ENCODE data around the gene RAB18.
"Not testable (repeated sequence)": the region's sequence is repeated elsewhere in the genome, so short reads cannot be mapped to it uniquely, and the experiment has no call there.

Gene RAB18

DNA sequence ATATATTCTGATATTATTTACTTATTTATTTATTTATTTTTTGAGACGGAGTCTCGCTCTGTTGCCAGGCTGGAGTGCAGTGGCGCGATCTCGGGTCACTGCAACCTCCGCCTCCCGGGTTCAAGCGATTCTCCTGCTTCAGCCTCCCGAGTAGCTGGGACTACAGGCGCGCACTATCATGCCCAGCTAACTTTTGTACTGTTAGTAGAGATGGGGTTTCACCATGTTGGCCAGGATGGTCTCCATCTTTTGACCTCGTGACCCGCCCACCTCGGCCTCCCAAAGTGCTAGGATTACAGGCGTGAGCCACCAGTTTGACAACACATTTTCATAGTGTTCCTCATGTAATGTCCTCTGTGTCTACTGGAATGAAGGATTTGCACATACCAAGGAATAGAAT lies 1.4 kb downstream of the RAB18 start:
- DNase-seq = not testable (repeated sequence)

DNA sequence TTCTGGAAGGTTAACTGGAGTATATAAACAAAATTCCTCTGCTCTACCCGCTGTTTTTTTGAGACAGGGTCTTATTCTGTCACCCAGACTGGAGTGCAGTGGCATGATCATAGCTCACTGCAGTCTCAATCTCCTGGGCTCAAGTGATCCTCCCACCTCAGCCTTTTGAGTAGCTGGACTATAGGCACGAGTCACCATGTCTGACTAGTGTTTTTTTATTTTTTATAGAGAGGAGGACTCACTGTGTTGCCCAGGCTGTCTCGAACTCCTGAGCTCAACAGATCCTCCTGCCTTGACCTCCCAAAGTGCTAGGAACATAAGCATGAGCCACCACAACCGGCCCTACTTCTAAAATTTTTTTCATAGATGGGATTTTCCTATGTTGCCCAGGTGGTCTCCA lies 2.2 kb downstream of the RAB18 start:
- no peak for DNase-seq

DNA sequence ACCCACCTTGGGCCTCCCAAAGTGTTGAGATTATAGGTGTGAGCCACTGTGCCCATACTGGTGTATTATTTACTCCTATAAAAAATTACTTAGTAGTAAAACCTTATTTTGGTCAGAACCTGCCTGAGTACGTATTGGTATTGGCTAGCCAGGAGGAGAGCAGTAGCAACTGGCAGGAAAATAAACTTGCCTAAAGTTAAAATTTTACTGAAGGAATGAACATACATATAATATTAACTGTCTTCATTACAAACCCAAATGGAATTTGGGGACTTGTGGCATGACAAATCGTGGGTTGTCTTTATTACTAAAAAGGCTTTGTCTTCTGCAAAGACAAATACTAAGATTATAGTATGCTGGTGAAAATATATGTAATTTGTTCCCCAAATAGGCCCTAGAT lies 8.4 kb downstream of the RAB18 start:
- no peak for DNase-seq

DNA sequence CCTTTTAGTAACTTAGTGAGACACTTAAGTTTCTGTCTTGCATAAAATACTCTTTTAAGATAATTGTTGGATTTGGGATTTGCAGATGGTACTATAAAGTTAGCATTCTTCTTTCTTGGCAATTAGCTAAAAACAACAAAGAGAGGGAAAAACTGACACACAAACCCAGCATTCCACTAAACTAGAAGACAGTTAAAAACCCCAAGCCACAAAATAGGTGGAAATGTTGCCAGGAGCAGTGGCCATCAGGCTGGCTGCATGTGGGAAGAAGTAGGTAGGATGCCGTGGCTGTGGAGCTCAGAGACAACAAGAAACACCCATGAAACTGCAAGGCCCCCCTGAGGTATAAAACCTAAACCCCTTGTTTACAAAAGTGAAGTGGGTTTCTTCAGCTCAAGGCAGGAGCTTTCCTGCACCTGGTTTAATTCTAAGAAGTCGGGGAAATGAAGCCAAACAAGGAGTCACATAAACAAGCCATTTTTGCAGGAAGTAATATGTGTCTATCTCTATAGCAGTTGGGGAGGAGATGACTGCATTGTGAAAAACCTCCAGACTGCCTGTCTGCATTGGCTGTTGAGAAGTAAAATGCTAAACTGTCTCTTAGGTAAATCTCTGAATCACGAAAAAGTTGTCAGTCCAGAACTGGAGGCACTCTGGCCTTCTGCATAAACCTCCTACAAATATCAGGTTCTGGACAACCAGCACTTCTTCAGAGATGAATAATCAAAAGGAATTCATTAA lies 9.5 kb downstream of the RAB18 start:
- no peak for DNase-seq

DNA sequence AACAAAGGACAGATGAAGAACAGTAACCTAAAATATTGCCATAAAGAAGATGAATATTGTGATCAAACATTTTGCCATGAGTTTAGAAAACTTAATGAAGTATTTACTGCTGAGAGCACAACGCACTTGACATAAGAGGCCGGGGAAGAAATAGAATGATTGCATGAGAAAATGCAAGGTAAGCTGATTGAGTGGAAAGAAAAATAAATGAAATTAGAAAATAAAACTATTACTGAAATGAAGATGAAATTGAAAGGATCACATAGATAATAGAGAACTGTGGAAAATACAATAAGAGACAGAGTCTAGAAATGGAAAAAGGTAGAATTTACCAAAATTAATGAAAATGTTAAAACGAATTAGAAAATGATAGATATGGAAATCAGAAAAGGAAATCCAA lies 10.1 kb downstream of the RAB18 start:
- DNase-seq = no peak

DNA sequence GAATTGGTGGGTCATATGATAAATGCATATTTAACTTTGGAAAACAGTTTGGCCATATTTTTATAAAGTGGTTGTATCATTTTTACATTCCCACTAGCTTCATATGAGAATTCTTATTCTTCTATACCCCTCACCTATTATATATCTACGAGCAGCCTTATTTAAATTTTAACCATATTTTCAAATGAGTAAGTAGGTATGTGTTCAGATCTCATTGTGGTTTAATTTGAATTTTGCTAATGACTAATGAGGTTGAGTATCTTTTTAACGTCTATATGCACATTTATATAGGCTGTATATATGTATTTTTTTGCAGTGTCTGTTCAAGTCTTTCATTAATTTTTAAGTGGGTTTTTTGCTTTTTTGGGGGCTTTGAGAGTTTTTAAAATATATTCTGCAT lies 14.2 kb downstream of the RAB18 start:
- DNase-seq = no peak

DNA sequence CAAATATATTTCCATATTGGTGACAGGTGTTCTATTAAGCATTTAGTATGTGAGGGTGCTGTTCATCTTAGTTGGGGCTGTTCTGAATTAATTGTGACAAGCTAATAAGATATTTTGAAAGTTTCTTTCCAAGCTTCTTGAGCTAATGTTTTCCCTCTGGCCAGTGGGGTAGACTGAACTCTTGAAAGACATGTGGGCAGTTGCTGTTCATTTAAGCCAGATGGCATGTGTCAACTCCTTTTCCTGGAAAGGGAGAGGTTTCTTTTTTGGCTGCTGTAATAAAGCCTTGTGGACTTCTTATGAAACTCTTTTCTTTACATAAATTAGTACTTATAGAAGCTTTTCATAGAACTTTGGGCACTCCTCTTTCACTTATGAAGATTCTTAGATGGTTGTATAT lies 21.7 kb downstream of the RAB18 start:
- no peak for DNase-seq

DNA sequence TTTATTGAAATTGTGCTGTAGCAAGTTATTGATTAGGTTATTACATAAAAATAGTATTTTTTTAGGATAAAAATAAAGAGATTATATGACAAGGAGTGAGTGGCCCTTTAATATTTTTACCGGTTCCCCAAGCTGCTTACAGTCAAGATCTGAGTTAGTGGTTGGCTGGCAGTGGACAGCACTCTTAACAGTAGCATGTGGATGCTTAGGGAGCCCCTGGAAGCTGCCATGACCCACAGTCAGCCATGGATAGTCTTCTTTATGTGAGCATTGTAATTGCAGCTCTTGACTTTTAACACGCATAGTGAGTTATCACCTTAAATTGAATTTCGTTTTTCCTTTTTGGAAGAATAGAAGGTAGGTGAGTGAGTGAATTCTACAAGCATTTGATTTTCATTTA lies 22.1 kb downstream of the RAB18 start:
- DNase-seq = no peak

DNA sequence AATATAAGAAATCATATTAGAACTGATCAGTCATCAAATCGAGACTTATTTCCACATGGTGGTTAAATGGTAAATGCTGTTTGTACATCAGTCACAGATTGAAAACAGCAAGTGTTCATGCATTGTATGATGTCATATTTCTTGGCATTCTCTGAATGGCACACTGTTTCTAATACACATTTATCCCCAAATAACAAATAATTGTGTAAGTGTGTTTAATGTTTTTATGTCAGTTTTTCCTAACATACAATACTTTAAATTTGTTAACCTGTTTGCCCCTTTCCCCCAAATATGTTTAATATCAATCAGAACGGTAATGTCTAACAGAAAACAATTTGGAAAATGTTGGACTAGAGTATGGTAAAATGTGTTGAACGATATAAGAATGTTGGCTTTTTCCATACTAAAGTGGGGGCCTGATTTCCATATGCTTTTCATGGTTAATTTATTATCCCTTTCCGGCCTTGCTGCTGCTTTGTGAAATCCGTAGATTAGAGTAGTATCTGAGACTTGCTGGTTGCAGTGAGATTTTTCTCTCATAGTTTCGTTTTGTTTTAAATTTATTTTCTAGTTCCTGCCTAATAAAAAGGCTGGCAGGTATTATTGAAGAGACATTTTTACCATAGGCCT lies 23.7 kb downstream of the RAB18 start:
- no peak for DNase-seq

DNA sequence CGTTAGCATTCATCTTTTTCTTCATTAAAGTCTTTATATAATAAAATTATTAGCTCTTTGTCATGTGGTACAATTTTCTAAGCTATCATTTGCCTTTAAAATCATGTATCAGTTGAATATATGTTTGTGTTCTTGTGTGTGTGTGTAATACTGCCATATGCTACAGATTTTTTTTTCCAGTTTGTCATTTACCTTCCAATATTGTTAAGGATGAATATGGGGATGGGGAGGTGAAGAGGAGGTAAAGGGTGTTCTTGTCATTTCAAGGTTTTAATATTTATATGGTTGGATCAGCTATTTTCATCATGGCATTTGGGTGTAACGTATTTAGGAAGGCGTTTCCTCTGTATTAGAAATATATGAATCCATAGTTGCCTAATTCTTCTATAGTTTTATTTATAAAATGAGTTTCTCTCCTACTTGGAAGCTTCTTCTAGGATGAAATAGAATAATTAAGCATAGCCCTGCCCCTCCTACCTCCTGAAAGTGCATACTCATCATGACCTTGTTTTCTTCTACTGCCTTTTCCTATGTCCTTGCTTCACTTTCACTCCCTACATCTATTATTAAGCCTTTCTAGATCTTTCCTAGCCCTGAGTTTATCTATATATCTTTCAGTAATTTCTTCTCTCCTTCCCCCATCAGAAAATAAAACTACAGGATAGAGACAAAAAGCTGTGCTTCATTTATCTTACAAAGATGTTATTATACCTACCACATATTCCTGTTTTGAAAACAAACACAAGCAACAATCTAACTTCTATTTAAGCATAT lies 25.1 kb downstream of the RAB18 start:
- DNase-seq = no peak

DNA sequence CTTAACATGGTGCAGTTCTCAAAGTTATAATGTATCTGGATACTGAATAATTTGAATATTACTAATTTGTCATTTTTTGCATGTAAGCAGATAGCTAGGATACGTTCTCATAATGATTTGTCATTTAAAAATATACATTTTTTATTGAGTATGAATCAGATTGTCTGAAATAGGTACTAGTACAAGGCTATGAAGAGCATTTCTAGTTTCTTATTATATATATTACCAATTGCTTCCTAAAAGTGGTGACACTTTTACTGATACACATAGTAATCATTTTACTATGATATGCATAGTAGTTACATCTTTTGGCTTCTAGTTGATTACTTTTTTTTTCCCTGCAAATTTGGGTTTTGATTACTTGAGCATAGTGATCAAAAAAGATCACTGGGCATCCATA lies 26.4 kb downstream of the RAB18 start:
- DNase-seq = no peak

DNA sequence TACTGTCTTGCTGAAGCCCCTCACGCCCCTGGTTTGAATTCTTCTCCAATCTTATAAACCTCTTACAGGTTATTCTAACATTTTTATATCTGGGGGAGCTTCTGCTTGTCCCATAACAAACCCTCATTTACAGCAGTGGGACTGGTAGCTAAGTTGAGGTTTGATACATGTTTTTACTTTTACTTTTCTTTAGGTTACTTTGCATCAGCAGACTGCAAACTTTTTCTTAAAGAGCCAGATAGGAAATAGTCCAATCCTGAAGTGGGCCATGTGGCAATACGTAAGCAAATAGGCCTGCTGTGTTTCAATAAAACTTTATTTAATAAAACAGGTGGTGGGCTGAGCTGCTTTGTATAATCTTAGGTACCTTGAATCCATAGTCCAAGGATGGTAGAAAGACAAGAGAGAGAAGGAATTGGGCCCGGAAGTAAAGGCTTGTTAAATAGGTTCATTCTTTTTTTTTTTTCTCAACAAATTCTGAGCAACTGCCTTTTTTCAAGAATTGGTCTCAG lies 27.3 kb downstream of the RAB18 start:
- DNase-seq = peak; percentile 7

DNA sequence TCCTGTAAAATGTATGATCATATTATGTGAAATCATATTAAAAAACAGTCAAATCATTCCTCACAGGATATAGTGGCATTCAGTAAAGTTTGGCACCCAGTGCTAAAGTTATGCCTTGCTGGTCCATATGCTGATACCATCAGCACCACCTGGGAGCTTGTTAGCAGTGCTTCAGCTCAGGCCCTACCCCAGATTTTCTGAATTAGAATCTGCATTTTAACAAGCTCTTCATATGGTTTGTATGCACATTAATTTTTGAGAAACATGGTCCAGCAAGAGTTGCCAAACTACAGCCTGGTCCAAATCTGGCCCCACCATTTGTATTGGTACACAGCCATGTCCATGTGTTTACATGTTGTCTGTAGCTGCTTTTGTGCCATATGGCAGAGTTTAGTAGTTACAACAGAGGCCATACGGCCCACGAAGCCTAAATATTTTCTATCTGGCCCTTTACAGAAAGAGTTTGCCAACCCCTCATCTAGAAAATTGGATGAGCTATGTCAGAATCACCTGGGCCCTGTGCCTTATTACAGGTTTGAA lies 30.1 kb downstream of the RAB18 start:
- no peak for DNase-seq

DNA sequence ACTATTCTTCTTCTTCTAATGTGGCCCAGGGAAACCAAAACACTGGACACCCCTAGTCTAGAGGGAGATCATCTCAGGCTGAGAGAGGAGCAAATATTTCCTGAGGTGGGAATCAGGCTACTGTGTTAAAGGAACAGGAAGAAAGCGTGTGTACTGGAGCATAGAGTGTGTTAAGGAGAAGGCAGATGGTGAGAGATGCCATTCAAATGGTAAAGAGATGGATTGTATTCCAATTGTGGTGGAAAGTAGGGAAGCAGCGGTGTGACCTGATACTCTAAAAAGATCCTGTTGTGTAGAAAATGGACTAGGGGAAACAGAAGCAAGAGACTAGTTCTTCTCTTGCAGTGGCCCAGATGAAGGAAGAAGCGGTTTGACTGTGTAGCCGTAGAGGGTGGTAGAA lies 31.2 kb downstream of the RAB18 start:
- DNase-seq = no peak

DNA sequence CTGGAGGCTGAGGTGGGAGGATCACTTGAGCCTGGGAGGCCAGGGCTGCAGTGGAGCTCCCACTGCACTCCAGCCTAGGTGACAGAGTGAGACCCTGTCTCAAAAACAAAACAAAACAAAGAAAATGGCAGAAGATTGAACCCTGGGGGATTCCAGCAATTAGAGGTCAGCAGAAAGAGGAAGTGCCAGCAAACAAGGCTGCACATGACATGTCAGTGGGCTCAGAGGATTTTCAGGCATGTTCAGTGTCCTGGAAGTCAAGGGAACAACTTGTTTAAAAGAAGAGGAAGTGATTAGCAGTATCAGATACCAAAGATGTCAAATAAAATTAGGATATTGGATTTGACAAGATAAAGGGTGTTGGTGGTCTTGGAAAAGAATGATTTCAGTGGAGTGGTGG lies 32.3 kb downstream of the RAB18 start:
- DNase-seq = no peak

DNA sequence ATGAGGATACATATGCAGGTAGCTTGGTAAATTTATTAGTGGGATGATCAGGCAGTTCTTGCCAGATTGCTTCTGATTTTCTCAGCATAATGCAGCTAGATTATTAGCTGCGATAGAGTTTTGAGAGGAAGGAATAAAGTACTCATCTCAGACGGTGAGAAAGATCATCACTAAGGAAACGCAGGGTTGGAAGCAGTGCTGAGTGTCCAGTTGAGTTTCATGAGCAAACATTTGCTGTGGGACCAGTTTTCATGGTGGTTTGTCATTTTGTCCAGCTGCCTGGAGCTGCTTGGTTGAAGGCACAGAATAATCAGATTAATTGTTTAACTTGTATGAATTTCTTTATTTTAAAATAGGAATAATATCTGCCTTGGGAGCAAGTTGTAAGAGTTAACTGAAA lies 33.1 kb downstream of the RAB18 start:
- no peak for DNase-seq

DNA sequence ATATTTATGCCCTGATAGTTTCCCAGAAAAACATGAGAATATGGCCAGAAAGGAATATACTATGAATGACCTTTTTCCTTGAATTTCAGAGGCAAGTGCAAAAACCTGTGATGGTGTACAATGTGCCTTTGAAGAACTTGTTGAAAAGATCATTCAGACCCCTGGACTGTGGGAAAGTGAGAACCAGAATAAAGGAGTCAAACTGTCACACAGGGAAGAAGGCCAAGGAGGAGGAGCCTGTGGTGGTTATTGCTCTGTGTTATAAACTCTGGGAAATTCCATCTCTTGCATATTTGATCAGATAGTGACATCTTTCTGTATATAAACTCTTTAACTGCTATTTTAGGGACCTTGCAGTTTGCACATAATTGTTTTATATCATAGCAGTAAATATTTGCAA lies 33.7 kb downstream of the RAB18 start:
- DNase-seq = no peak

DNA sequence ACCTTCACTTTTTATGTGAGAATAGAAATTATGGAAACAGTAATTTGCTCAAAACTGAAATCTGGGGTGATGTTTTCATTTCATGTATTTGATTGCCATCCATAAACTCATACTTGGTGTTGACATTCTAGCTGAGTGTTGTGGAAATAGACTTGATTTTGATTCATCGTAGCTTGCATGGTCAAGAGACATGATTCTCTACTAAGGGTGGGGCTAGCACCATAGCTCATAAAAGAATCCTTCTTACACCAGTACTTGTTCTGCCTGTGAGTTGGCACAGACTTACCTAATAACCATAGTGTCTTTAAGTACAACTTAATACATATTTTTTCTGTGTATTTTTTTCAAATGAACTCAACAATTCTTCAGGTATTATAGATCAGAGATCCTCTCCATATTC lies 36.6 kb downstream of the RAB18 start:
- no peak for DNase-seq

DNA sequence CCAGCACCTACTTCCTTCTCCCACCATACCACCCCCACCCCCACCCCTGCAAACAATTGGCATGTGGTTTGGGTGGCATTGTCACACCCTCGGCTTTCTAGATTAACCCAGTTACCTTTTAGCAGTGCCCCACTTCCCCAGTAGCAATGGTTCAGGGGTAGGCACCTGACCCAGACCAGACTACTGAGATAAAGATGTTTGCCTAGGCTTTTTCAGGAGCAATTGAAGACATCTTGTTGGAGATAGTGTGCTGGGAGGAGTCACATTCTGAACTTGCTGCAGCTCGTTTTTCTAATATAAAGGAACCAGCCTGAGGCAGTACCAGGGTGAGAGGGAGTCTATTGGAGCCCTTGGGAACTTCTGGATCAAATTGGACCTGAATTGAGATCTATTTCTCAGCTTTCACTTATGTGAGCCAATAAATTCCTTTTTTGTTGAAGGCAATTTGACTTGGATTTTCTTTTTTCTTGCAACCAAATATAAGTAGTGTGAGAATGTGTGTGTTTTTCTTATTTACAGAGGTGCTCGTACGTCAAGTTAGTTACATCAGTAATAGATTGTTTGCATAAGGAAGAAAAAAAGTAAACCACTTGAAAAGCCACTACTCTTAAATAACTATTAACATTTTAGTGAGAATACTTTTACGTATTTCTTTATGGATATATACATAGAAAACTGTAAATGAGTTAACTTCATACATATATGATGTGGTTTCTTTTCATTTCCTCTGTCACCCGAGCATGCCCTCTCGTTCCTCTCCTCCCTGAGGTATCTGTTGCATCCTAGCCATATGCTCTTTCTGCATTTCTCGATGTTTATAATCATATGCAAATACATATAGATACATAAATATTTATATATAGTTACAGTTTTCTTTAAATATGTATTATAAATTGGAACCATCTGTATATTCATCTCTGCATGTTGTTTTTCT lies 38.0 kb downstream of the RAB18 start:
- DNase-seq = peak; percentile 43

DNA sequence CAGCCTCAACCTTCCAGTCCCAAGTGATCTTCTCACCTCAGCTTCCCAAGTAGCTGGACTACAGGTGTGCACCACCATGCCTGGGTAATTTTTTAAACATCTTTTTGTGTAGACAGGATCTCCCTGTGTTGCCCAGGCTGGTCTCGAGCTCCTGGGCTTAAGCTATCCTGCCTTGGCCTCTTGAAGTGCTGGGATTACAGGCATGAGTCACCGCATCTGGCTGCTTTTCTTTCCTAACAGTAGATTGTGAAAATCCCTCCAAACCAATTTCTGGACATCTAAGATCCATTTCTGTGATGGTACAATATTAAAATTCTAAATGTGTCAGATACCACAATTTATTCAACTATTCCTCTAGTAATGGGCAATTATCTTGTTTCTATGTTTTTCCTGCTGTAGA lies 38.7 kb downstream of the RAB18 start:
- no peak for DNase-seq

DNA sequence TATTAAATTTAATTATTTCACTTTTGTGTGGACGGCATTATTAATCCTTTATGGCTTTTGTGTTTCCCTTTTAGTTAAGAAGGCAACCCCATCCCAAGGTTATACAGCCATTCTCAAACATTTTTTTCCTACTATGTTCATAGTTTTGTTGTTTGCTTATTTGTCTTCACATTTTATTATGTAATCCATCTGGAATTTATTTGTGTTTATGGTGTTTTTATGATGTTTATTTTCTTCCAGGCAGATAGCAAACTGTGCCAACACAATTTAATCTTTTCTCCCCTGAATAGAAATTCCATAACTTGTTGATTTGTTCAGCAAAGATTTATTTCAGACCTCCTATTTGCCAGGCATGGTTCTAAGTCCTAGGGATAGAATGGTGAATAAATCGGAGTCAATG lies 42.9 kb downstream of the RAB18 start:
- no peak for DNase-seq

DNA sequence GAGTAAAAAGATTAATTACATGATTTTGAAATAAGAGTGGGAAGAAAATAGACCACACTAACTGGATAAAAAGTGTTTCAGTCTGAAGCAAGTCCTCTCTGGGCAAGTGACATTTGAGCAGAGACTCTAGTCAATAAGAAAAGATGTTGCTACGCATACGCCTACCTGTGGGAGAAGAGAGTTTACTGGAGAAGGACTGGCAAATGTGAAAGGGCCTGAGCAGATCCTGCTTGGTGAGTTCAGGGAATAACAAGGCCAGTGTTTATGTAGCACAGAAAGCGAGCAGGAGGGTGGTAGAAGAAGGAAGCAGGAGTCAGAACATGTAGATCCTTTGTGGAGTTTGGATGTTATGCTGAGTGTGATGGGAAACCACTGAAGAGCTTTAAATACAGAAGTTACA lies 43.4 kb downstream of the RAB18 start:
- no peak for DNase-seq

DNA sequence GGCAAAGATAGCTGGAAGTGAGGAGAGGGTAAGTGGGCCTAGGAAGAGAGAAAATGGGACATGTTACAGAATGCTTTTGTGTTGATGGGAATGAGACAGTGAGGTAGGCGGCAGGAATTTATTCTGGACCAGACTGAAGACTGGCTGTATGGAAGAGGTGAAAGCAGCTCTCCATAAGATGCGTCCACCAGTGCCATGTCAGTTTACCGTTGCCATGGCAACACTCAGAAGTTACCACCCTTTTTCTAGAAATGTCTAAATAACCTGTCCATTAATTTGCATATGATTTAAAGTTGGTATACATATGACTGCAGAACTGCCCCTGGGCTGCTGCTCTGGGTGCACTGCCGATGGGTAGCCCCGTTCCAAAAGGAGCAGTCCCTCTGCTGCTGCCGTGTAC lies 46.7 kb downstream of the RAB18 start:
- DNase-seq = no peak
